ENCODE data around the gene MAG. TPM values are rescaled to one million over a fixed set of nuclear protein-coding genes. Genes with fewer than 3 reads are reported as not detected.

MAG gene
- total and polyA plus RNA-seq, 10 of the 15 experiments (the other 5 are each of a cell fraction or from before 2014, with no cell fraction given) = 0.03 to 0.82 (median 0.17) TPM; not detected in 2

GRCh38 chr19:35355791-35356460 lies 64.0 kb downstream of the MAG start:
- FAIRE-seq (no peak), ATAC-seq (no peak), DNase-seq (ENCODE audit: low read depth, low spot score) (no peak)
- no peaks in the 10 kb centered on the region for H3K79me2 ChIP-seq (ENCODE audit: control insufficient read depth, insufficient read depth, low read length)
- H3K4me1 ChIP-seq (ENCODE audit: control insufficient read depth, insufficient read depth, low read length) = peaks cover 22% of the 10 kb centered on the region
- ChIA-PET CTCF (interaction anchor here (1.4 to 6.7 kb wide), 9 partner anchors 13 to 138 kb away, joined by 3 to 168 read pairs (median 24); no protein-coding TSS in a partner anchor), POLR2A (interaction anchor here (0.6 to 5.5 kb wide), 9 partner anchors 19 to 230 kb away, joined by 3 to 30 read pairs (median 4); partner anchors contain the start of gene PMIS2), SMC1A (ENCODE audit: uncharacterized antibody, unreplicated experiment) (interaction anchor here (1.3 to 7.1 kb wide), 10 partner anchors 21 to 214 kb away, joined by 3 to 123 read pairs (median 13); no protein-coding TSS in a partner anchor), RAD21 (ENCODE audit: unreplicated experiment) (interaction anchor here (0.7 to 6.8 kb wide), 10 partner anchors 19 to 153 kb away, joined by 3 to 143 read pairs (median 37); no protein-coding TSS in a partner anchor)
- no peak overlapping the region for H2AFZ ChIP-seq (ENCODE audit: control insufficient read depth, low read depth, low read length)
- H3K9ac ChIP-seq (ENCODE audit: control insufficient read depth, insufficient read depth, low read length) = no peak overlapping the region
- 57% methylated on average over 6 of the region's 6 CpGs for WGBS (ENCODE audit: insufficient coverage, insufficient replicate concordance, low lambda C conversion rate, missing lambda C conversion rate)
- no peak overlapping the region for H3K4me3 ChIP-seq
- no peaks in the 10 kb centered on the region for H3K27me3 ChIP-seq (replicated peaks in 1 of 2; ENCODE audit: control insufficient read depth in 2 of 2, insufficient read depth in 2 of 2, low read length in 1 of 2)
- H3K9me3 ChIP-seq (replicated peaks; ENCODE audit: control insufficient read depth, insufficient read depth, low read length) = no peaks in the 10 kb centered on the region
- H4K20me1 ChIP-seq (ENCODE audit: control insufficient read depth, insufficient read depth) = no peaks in the 10 kb centered on the region
- peak; percentile 25; the same call in 1 of the 2 replicates for TF ChIP-seq ZNF384 (IDR thresholded peaks at IDR 0.05; ENCODE audit: borderline replicate concordance, low read depth, low read length)
- TF ChIP-seq ZNF274 (IDR thresholded peaks at IDR 0.05; ENCODE audit: insufficient read depth, insufficient read length) = no peak
- no peak overlapping the region for H3K4me2 ChIP-seq (ENCODE audit: control insufficient read depth, insufficient read depth)
- no TSS peak for BruUV-seq (replicated peaks)
- no peak overlapping the region for H3K27ac ChIP-seq (ENCODE audit: control insufficient read depth, insufficient read depth)
- no peaks in the 10 kb centered on the region for H3K36me3 ChIP-seq (ENCODE audit: control insufficient read depth in 2 of 2, insufficient read depth in 2 of 2, low read length in 1 of 2)
- in situ Hi-C loops (cut with MboI) (no loop called here), intact Hi-C loops (cut with micrococcal nuclease; ENCODE audit: unreplicated experiment) (no loop called here)

- Histone ChIP-seq H2AFZ (ENCODE audit: control insufficient read depth, low read depth, low read length) (no peak within 1 kb of the TSS), H3K9ac (ENCODE audit: control insufficient read depth, insufficient read depth, low read length) (no peak within 1 kb of the TSS), H3K4me1 (ENCODE audit: control insufficient read depth, insufficient read depth, low read length) (peaks cover 21% of the 10 kb centered on the region), H3K27ac (ENCODE audit: control insufficient read depth, insufficient read depth) (no peak within 1 kb of the TSS), H3K79me2 (ENCODE audit: control insufficient read depth, insufficient read depth, low read length) (no peaks in the 10 kb centered on the region), H3K4me3 (no peak within 1 kb of the TSS), H4K20me1 (ENCODE audit: control insufficient read depth, insufficient read depth) (no peaks in the 10 kb centered on the region), H3K9me3 (replicated peaks; ENCODE audit: control insufficient read depth, insufficient read depth, low read length) (no peaks in the 10 kb centered on the region), H3K4me2 (ENCODE audit: control insufficient read depth, insufficient read depth) (no peak within 1 kb of the TSS), H3K27me3 (replicated peaks in 1 of 2; ENCODE audit: control insufficient read depth in 2 of 2, insufficient read depth in 2 of 2, low read length in 1 of 2) (0 out of 4 replicates have a peak, but pooled peaks cover 0 to 2% of the 10 kb centered on the region in 2 experiments), H3K36me3 (ENCODE audit: control insufficient read depth in 2 of 2, insufficient read depth in 2 of 2, low read length in 1 of 2) (no peaks in the 10 kb centered on the region)
- WGBS (ENCODE audit: insufficient coverage, insufficient replicate concordance, low lambda C conversion rate, missing lambda C conversion rate) = 44% methylated on average over 18 of the region's 18 CpGs
- SMC1A ChIA-PET (ENCODE audit: uncharacterized antibody, unreplicated experiment) = interaction anchor here (0.8 to 7.1 kb wide), 7 partner anchors 19 to 150 kb away, joined by 3 to 123 read pairs (median 17); no protein-coding TSS in a partner anchor
- DNase-seq (ENCODE audit: low read depth, low spot score) (no peak), FAIRE-seq (no peak), ATAC-seq (no peak)
- intact Hi-C loops (cut with micrococcal nuclease; ENCODE audit: unreplicated experiment) = no loop called here
- POLR2A ChIA-PET = interaction anchor here (1.1 to 1.5 kb wide), 2 partner anchors 18 to 44 kb away, joined by 3 to 4 read pairs; no protein-coding TSS in a partner anchor
- in situ Hi-C loops (cut with MboI) = no loop called here
- CTCF ChIA-PET = interaction anchor here (1.1 to 6.7 kb wide), 4 partner anchors 8 to 136 kb away, joined by 3 to 168 read pairs (median 58); no protein-coding TSS in a partner anchor
- BruUV-seq (replicated peaks) = no TSS peak
- RAD21 ChIA-PET (ENCODE audit: unreplicated experiment) = interaction anchor here (6.7 to 6.8 kb wide), 2 partner anchors 103 to 111 kb away, joined by 109 to 143 read pairs; no protein-coding TSS in a partner anchor
- TF ChIP-seq KLF5 (IDR thresholded peaks at IDR 0.05; ENCODE audit: partially characterized antibody) (no peak), BACH1 (IDR thresholded peaks at IDR 0.05; ENCODE audit: borderline replicate concordance) (no peak), TAF1 (IDR thresholded peaks at IDR 0.05; ENCODE audit: borderline replicate concordance, low read depth, low read length) (no peak), ZNF274 (IDR thresholded peaks at IDR 0.05; ENCODE audit: insufficient read depth, insufficient read length) (no peak), CREM (IDR thresholded peaks at IDR 0.05; ENCODE audit: low read depth) (no peak), SMC3 (IDR thresholded peaks at IDR 0.05; ENCODE audit: borderline replicate concordance, low read length) (no peak), CEBPB (IDR thresholded peaks at IDR 0.05; ENCODE audit: borderline replicate concordance in 1 of 2, low read depth in 2 of 2, low read length in 2 of 2) (no peak)
- TF ChIP-seq, protein P1, sequence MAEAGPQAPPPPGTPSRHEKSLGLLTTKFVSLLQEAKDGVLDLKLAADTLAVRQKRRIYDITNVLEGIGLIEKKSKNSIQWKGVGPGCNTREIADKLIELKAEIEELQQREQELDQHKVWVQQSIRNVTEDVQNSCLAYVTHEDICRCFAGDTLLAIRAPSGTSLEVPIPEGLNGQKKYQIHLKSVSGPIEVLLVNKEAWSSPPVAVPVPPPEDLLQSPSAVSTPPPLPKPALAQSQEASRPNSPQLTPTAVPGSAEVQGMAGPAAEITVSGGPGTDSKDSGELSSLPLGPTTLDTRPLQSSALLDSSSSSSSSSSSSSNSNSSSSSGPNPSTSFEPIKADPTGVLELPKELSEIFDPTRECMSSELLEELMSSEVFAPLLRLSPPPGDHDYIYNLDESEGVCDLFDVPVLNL (IDR thresholded peaks at IDR 0.05; ENCODE audit: low read depth, low read length) = no peak
- TF ChIP-seq, protein P2, sequence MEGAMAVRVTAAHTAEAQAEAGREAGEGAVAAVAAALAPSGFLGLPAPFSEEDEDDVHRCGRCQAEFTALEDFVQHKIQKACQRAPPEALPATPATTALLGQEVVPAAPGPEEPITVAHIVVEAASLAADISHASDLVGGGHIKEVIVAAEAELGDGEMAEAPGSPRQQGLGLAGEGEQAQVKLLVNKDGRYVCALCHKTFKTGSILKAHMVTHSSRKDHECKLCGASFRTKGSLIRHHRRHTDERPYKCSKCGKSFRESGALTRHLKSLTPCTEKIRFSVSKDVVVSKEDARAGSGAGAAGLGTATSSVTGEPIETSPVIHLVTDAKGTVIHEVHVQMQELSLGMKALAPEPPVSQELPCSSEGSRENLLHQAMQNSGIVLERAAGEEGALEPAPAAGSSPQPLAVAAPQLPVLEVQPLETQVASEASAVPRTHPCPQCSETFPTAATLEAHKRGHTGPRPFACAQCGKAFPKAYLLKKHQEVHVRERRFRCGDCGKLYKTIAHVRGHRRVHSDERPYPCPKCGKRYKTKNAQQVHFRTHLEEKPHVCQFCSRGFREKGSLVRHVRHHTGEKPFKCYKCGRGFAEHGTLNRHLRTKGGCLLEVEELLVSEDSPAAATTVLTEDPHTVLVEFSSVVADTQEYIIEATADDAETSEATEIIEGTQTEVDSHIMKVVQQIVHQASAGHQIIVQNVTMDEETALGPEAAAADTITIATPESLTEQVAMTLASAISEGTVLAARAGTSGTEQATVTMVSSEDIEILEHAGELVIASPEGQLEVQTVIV (IDR thresholded peaks at IDR 0.05; ENCODE audit: borderline replicate concordance, partially characterized antibody) = no peak
Observed at GRCh38 chr19:35357867-35358573, 66.1 kb downstream of the MAG start, which contains the start of gene FFAR3. Gene FFAR3 (plus strand): TSS chr19:35358460. CDS start chr19:35358891, 431 bp downstream.

Measured in GM12878 (cell line).